ENCODE data around the gene STEAP1B. TPM values are rescaled to one million over a fixed set of nuclear protein-coding genes. Genes with fewer than 3 reads are reported as not detected.
"Not testable (repeated sequence)": the region's sequence is repeated elsewhere in the genome, so short reads cannot be mapped to it uniquely, and the experiment has no call there.

STEAP1B gene
- polyA plus RNA-seq, 1 donor: 1.6 TPM

- no peak for DNase-seq
Measured at GRCh38 chr7:22452960-22453558, 46.9 kb downstream of the STEAP1B start.

- peak; percentile 64 for DNase-seq
Measured at GRCh38 chr7:22452142-22452959, 47.6 kb downstream of the STEAP1B start.

GRCh38 chr7:22450013-22450412 lies 50.0 kb downstream of the STEAP1B start:
- DNase-seq: not testable (repeated sequence)

- no peak for DNase-seq
Measured at GRCh38 chr7:22447762-22448161, 52.2 kb downstream of the STEAP1B start.

GRCh38 chr7:22447008-22447407 lies 53.0 kb downstream of the STEAP1B start:
- DNase-seq: no peak

- no peak for DNase-seq
Measured at GRCh38 chr7:22445853-22446252, 54.1 kb downstream of the STEAP1B start.

- peak; percentile 72 for DNase-seq
Measured at GRCh38 chr7:22445140-22445743, 54.7 kb downstream of the STEAP1B start.

GRCh38 chr7:22444181-22444971 lies 55.6 kb downstream of the STEAP1B start:
- peak; percentile 55 for DNase-seq

- peak; percentile 17 for DNase-seq
Measured at GRCh38 chr7:22443370-22444180, 56.4 kb downstream of the STEAP1B start.

- no peak for DNase-seq
Measured at GRCh38 chr7:22442882-22443369, 57.1 kb downstream of the STEAP1B start.

- no peak for DNase-seq
Measured at GRCh38 chr7:22442187-22442881, 57.7 kb downstream of the STEAP1B start.

GRCh38 chr7:22441157-22441556 lies 58.8 kb downstream of the STEAP1B start:
- DNase-seq: no peak

- no peak for DNase-seq
Measured at GRCh38 chr7:22438994-22439393, 61.0 kb downstream of the STEAP1B start.

GRCh38 chr7:22436552-22436951 lies 63.4 kb downstream of the STEAP1B start:
- DNase-seq: not testable (repeated sequence)

GRCh38 chr7:22435720-22436119 lies 64.3 kb downstream of the STEAP1B start:
- no peak for DNase-seq

- no peak for DNase-seq
Measured at GRCh38 chr7:22435105-22435504, 64.9 kb downstream of the STEAP1B start.

GRCh38 chr7:22433710-22434460 lies 66.1 kb downstream of the STEAP1B start:
- no peak for DNase-seq

- not testable (repeated sequence) for DNase-seq
Measured at GRCh38 chr7:22433165-22433700, 66.8 kb downstream of the STEAP1B start.

- DNase-seq: no peak
Measured at GRCh38 chr7:22432203-22432718, 67.7 kb downstream of the STEAP1B start.

All from left kidney (tissue), 2 donors.